Kidney (tissue), 2 donors: ENCODE data around the gene RXRB. TPM values are rescaled to one million over a fixed set of nuclear protein-coding genes. Genes with fewer than 3 reads are reported as not detected.

Source experiments
- microRNA-seq: library from miRNA; unstranded; fragments of <30 nt; microRNA quantifications from one replicate; pipeline ENCODE4 v1.2.0, GENCODE V29; 2020
- polyA plus RNA-seq: library from polyadenylated mRNA; stranded (reverse); fragments of 350-450 nt; fragmentation: Illumina TruSeq; extraction: RNeasy Lipid Tissue Mini Kit (QIAGEN cat#74804); gene quantifications from one replicate; pipeline ENCODE4 v1.2.3, GENCODE V29; 2014; ENCODE audit warnings: low read depth, low replicate concordance; ENCODE audit not compliant: insufficient read depth
- total RNA-seq: library from RNA; stranded (reverse); fragmentation: NEBNext Ultra II Directional; extraction: Animal tissue kit (Norgen Biotek cat#: 25700); gene quantifications from one replicate; pipeline ENCODE4 v1.2.1, GENCODE V29; 2021
- donor health status: DM: yes; HTN: yes; CAD: no.

The RXRB gene
- total and polyA plus RNA-seq, 2 donors from 2014 or later: 35.7 to 52.2 TPM

Small RNA genes lying within 50 kb of the gene (microRNA-seq; reads per million reads assigned to microRNA genes)
- 2.7 reads per million for gene MIR219A1

Other genes with a start within 250 kb of the RXRB start
- gene HLA-DMA, start 247.6 kb downstream of the RXRB start, total RNA-seq: 98.5 TPM
- gene HLA-DMA, start 247.6 kb downstream of the RXRB start, polyA plus RNA-seq: 101 TPM
- gene BRD2, start 232.1 kb downstream of the RXRB start, total RNA-seq: 184 TPM
- 73.9 TPM for gene BRD2, start 232.1 kb downstream of the RXRB start, polyA plus RNA-seq
- 21.6 TPM for gene HLA-DOA, start 191.1 kb downstream of the RXRB start, total RNA-seq
- gene HLA-DOA, start 191.1 kb downstream of the RXRB start, polyA plus RNA-seq: 10.8 TPM
- gene HLA-DPA1, start 127.0 kb downstream of the RXRB start, total RNA-seq: 200 TPM
- 154 TPM for gene HLA-DPA1, start 127.0 kb downstream of the RXRB start, polyA plus RNA-seq
- 181 TPM for gene HLA-DPB1, start 124.7 kb downstream of the RXRB start, total RNA-seq
- 141 TPM for gene HLA-DPB1, start 124.7 kb downstream of the RXRB start, polyA plus RNA-seq
- 0.85 TPM for gene COL11A2, start 8.2 kb downstream of the RXRB start, total RNA-seq
- 2.3 TPM for gene COL11A2, start 8.2 kb downstream of the RXRB start, polyA plus RNA-seq
- 83.3 TPM for gene SLC39A7, start 202 bp upstream of the RXRB start, total RNA-seq
- gene SLC39A7, start 202 bp upstream of the RXRB start, polyA plus RNA-seq: 118 TPM
- gene HSD17B8, start 4.0 kb upstream of the RXRB start, total RNA-seq: 26.6 TPM
- gene HSD17B8, start 4.0 kb upstream of the RXRB start, polyA plus RNA-seq: 83.0 TPM
- 47.2 TPM for gene RING1, start 7.8 kb upstream of the RXRB start, total RNA-seq
- gene RING1, start 7.8 kb upstream of the RXRB start, polyA plus RNA-seq: 48.6 TPM
- gene VPS52, start 71.2 kb upstream of the RXRB start, total RNA-seq: 64.4 TPM
- gene VPS52, start 71.2 kb upstream of the RXRB start, polyA plus RNA-seq: 35.8 TPM
- gene RPS18, start 71.4 kb upstream of the RXRB start, total RNA-seq: 1,706 TPM
- gene RPS18, start 71.4 kb upstream of the RXRB start, polyA plus RNA-seq: 2,618 TPM
- gene B3GALT4, start 76.5 kb upstream of the RXRB start, total RNA-seq: 20.2 TPM
- gene B3GALT4, start 76.5 kb upstream of the RXRB start, polyA plus RNA-seq: 14.0 TPM
- 40.3 TPM for gene WDR46, start 88.6 kb upstream of the RXRB start, total RNA-seq
- gene WDR46, start 88.6 kb upstream of the RXRB start, polyA plus RNA-seq: 46.5 TPM
- gene PFDN6, start 88.9 kb upstream of the RXRB start, total RNA-seq: 46.8 TPM
- gene PFDN6, start 88.9 kb upstream of the RXRB start, polyA plus RNA-seq: 159 TPM
- gene RGL2, start 98.3 kb upstream of the RXRB start, total RNA-seq: 92.4 TPM
- gene RGL2, start 98.3 kb upstream of the RXRB start, polyA plus RNA-seq: 56.2 TPM
- 217 TPM for gene TAPBP, start 113.4 kb upstream of the RXRB start, total RNA-seq
- gene TAPBP, start 113.4 kb upstream of the RXRB start, polyA plus RNA-seq: 53.5 TPM
- 22.9 TPM for gene ZBTB22, start 117.1 kb upstream of the RXRB start, total RNA-seq
- gene ZBTB22, start 117.1 kb upstream of the RXRB start, polyA plus RNA-seq: 16.3 TPM
- gene DAXX, start 122.3 kb upstream of the RXRB start, total RNA-seq: 35.5 TPM
- gene DAXX, start 122.3 kb upstream of the RXRB start, polyA plus RNA-seq: 23.7 TPM
- 2.3 TPM for gene KIFC1, start 191.2 kb upstream of the RXRB start, total RNA-seq
- gene KIFC1, start 191.2 kb upstream of the RXRB start, polyA plus RNA-seq: not detected
- 63.8 TPM for gene PHF1, start 210.3 kb upstream of the RXRB start, total RNA-seq
- 87.6 TPM for gene PHF1, start 210.3 kb upstream of the RXRB start, polyA plus RNA-seq
- 163 TPM for gene CUTA, start 217.4 kb upstream of the RXRB start, total RNA-seq
- 433 TPM for gene CUTA, start 217.4 kb upstream of the RXRB start, polyA plus RNA-seq
- 17.8 TPM for gene SYNGAP1, start 219.4 kb upstream of the RXRB start, total RNA-seq
- gene SYNGAP1, start 219.4 kb upstream of the RXRB start, polyA plus RNA-seq: 2.7 TPM